Embryonic facial prominence (tissue), 1 donor: ENCODE measurements around the gene GNAT3.

ENCODE experiments used
- DNase-seq: peaks from one replicate; pipeline ENCODE4 v3.0.0-alpha.2; 2016; ENCODE audit errors: extremely low spot score

GNAT3 gene

GRCh38 chr7:80417211-80417793 is 94.6 kb downstream of the GNAT3 start:
- DNase-seq, result no peak

GRCh38 chr7:80415522-80415921 is 96.3 kb downstream of the GNAT3 start:
- no peak for DNase-seq

GRCh38 chr7:80415114-80415513 is 96.8 kb downstream of the GNAT3 start:
- no peak for DNase-seq

GRCh38 chr7:80414331-80414730 is 97.5 kb downstream of the GNAT3 start:
- no peak for DNase-seq

- DNase-seq, result no peak
These were observed 98.4 kb downstream of the GNAT3 start for GRCh38 chr7:80413383-80413945.

- DNase-seq, result no peak
These were observed 99.0 kb downstream of the GNAT3 start for GRCh38 chr7:80412842-80413241.

GRCh38 chr7:80411621-80412020 is 100.2 kb downstream of the GNAT3 start:
- no peak for DNase-seq

- DNase-seq, result no peak
These were observed 101.8 kb downstream of the GNAT3 start for GRCh38 chr7:80410081-80410480.
